H9 (cell line): ENCODE results near the gene KNSTRN. TPM values are rescaled to one million over a fixed set of nuclear protein-coding genes. Genes with fewer than 3 reads are reported as not detected.

Experiments used
- DNase-seq: peaks from one replicate; pipeline ENCODE4 v3.0.0-alpha.2; 2017
- H2AFZ ChIP-seq: one replicate; pipeline ENCODE4 v1.6.1; 2013; ENCODE audit warnings: mild to moderate bottlenecking, low read length, control low read depth, moderate library complexity
- H2AK5ac ChIP-seq: 2 replicates; pipeline ENCODE4 v1.6.1; 2013; ENCODE audit warnings: low read length, control low read depth, mixed read lengths; ENCODE audit not compliant: insufficient read length
- H2BK120ac ChIP-seq: one replicate; pipeline ENCODE4 v1.6.1; 2013; ENCODE audit warnings: low read depth, mild to moderate bottlenecking, low read length, control low read depth, inconsistent platforms; ENCODE audit not compliant: poor library complexity, severe bottlenecking
- H2BK12ac ChIP-seq: 2 replicates; pipeline ENCODE4 v1.6.1; 2013; ENCODE audit warnings: low read length, control low read depth, mixed read lengths, low read depth; ENCODE audit not compliant: insufficient read length
- H2BK15ac ChIP-seq: 2 replicates; pipeline ENCODE4 v1.6.1; 2013; ENCODE audit warnings: low read depth, low read length, control low read depth
- H2BK20ac ChIP-seq: one replicate; pipeline ENCODE4 v1.6.1; 2013; ENCODE audit warnings: low read depth, mild to moderate bottlenecking, low read length, control low read depth, inconsistent platforms; ENCODE audit not compliant: poor library complexity, severe bottlenecking
- H2BK5ac ChIP-seq: 2 replicates; pipeline ENCODE4 v1.6.1; 2013; ENCODE audit warnings: low read length, control low read depth, mixed read lengths; ENCODE audit not compliant: insufficient read length
- H3K14ac ChIP-seq: 2 replicates; pipeline ENCODE4 v1.6.1; 2013; ENCODE audit warnings: low read length, control low read depth; ENCODE audit not compliant: insufficient read depth
- H3K18ac ChIP-seq: 2 replicates; pipeline ENCODE4 v1.6.1; 2013; ENCODE audit warnings: low read depth, mild to moderate bottlenecking, mixed read lengths, low read length, control low read depth; ENCODE audit not compliant: insufficient read length
- H3K23ac ChIP-seq: 2 replicates; pipeline ENCODE4 v1.6.1; 2013; ENCODE audit warnings: low read length, control low read depth, mixed read lengths, low read depth; ENCODE audit not compliant: insufficient read length
- H3K23me2 ChIP-seq: 2 replicates; pipeline ENCODE4 v1.6.1; 2013; ENCODE audit warnings: low read depth, mild to moderate bottlenecking, mixed read lengths, low read length, control low read depth; ENCODE audit not compliant: insufficient read length, poor library complexity, severe bottlenecking
- H3K27ac ChIP-seq: 2 replicates; pipeline ENCODE4 v1.5.1; 2013; ENCODE audit warnings: low read length, control low read depth, mixed read lengths, low read depth; ENCODE audit not compliant: insufficient read length
- H3K27me3 ChIP-seq: 2 replicates; pipeline ENCODE4 v1.6.1; 2013; ENCODE audit warnings: low read length, control low read depth, inconsistent platforms; ENCODE audit not compliant: insufficient read depth
- H3K4ac ChIP-seq: 2 replicates; pipeline ENCODE4 v1.6.1; 2013; ENCODE audit warnings: low read depth, mild to moderate bottlenecking, control low read depth, inconsistent platforms, low read length, moderate library complexity
- H3K4me1 ChIP-seq: 2 replicates; pipeline ENCODE4 v1.6.1; 2013; ENCODE audit warnings: low read length, control low read depth, inconsistent platforms; ENCODE audit not compliant: insufficient read depth
- H3K4me2 ChIP-seq: 2 replicates; pipeline ENCODE4 v1.6.1; 2013; ENCODE audit warnings: low read length, control low read depth, mixed read lengths; ENCODE audit not compliant: insufficient read length, insufficient read depth
- H3K56ac ChIP-seq: 2 replicates; pipeline ENCODE4 v1.6.1; 2013; ENCODE audit warnings: low read depth, mild to moderate bottlenecking, mixed read lengths, low read length, control low read depth; ENCODE audit not compliant: insufficient read length
- H3K79me1 ChIP-seq: 2 replicates; pipeline ENCODE4 v1.6.1; 2013; ENCODE audit warnings: low read depth, mild to moderate bottlenecking, moderate library complexity, low read length, control low read depth, inconsistent platforms; ENCODE audit not compliant: insufficient read depth, poor library complexity, severe bottlenecking
- H3K79me2 ChIP-seq: 2 replicates; pipeline ENCODE4 v1.6.1; 2013; ENCODE audit warnings: low read length, control low read depth, inconsistent platforms; ENCODE audit not compliant: insufficient read depth
- H3K9ac ChIP-seq: 2 replicates; pipeline ENCODE4 v1.6.1; 2013; ENCODE audit warnings: low read length, control low read depth, mixed read lengths; ENCODE audit not compliant: insufficient read length; ENCODE audit errors: extremely low read depth
- H3K9me3 ChIP-seq: one replicate; pipeline ENCODE4 v1.6.1; 2013; ENCODE audit warnings: low read depth, low read length, inconsistent platforms; ENCODE audit not compliant: control insufficient read depth
- H3T11ph ChIP-seq: one replicate; pipeline ENCODE4 v1.6.1; 2013; ENCODE audit warnings: mild to moderate bottlenecking, low read length, control low read depth, inconsistent platforms
- H4K20me1 ChIP-seq: one replicate; pipeline ENCODE4 v1.6.1; 2013; ENCODE audit not compliant: control insufficient read depth, insufficient read length, insufficient read depth
- H4K5ac ChIP-seq: 2 replicates; pipeline ENCODE4 v1.6.1; 2013; ENCODE audit warnings: low read depth, mild to moderate bottlenecking, mixed read lengths, low read length, control low read depth; ENCODE audit not compliant: insufficient read length
- H4K8ac ChIP-seq: replicated peaks from 2 replicates; pipeline ENCODE4 v1.6.1; 2013; ENCODE audit warnings: low read length, control low read depth, mixed read lengths, low read depth; ENCODE audit not compliant: insufficient read length
- H4K91ac ChIP-seq: 2 replicates; pipeline ENCODE4 v1.6.1; 2013; ENCODE audit warnings: low read depth, mild to moderate bottlenecking, moderate library complexity, mixed read lengths, low read length, control low read depth; ENCODE audit not compliant: insufficient read length
- H3K27ac Mint-ChIP-seq, 3 experiments: 2 replicates in 2 of 3; 3 replicates in 1 of 3; pipeline ENCODE4 v1.8.0; 2020 to 2021; ENCODE audit warnings: mixed read lengths in 3 of 3, mild to moderate bottlenecking in 1 of 3, moderate library complexity in 1 of 3
- H3K27me3 Mint-ChIP-seq: 2 replicates; pipeline ENCODE4 v1.8.0; 2021; ENCODE audit warnings: low read depth, mild to moderate bottlenecking, moderate library complexity, mixed read lengths
- H3K36me3 Mint-ChIP-seq, 3 experiments: 2 replicates in 2 of 3; 3 replicates in 1 of 3; pipeline ENCODE4 v1.8.0; 2020 to 2021; ENCODE audit warnings: low read depth in 3 of 3, mixed read lengths in 3 of 3; ENCODE audit not compliant: insufficient read depth in 1 of 3
- H3K4me1 Mint-ChIP-seq, 2 experiments: 2 replicates each; pipeline ENCODE4 v1.8.0; 2020; ENCODE audit warnings: mixed read lengths in 2 of 2
- H3K4me3 Mint-ChIP-seq, 2 experiments: 2 replicates in 1 of 2; 3 replicates in 1 of 2; pipeline ENCODE4 v1.8.0; 2020 to 2021; ENCODE audit warnings: mild to moderate bottlenecking in 2 of 2, mixed read lengths in 2 of 2, moderate library complexity in 1 of 2
- H3K9me3 Mint-ChIP-seq, 2 experiments: 2 replicates in 1 of 2; 3 replicates in 1 of 2; pipeline ENCODE4 v1.8.0; 2020; ENCODE audit warnings: mild to moderate bottlenecking in 2 of 2, mixed read lengths in 2 of 2, moderate library complexity in 1 of 2
- WGBS: extraction: QIAGEN DNeasy Blood & Tissue Kit; methylation state at CpG from one replicate; pipeline ENCODE4 v1.1.7; 2013; ENCODE audit warnings: missing lambda C conversion rate, low lambda C conversion rate, mixed read lengths; ENCODE audit not compliant: insufficient read length; ENCODE audit errors: extremely low coverage; 5-methylcytosine and 5-hydroxymethylcytosine counted together
- total RNA-seq: library from RNA; stranded (reverse); gene quantifications from 2 replicates; pipeline ENCODE4 v1.2.1, GENCODE V29; 2021
- TF ChIP-seq, protein P1 (sequence below): fragments of 200-600 bp; sonication (generic); conservative IDR thresholded peaks from 3 replicates; pipeline ENCODE4 v1.8.0; 2021; ENCODE audit warnings: antibody characterized with exemption, mild to moderate bottlenecking

Gene KNSTRN
- total RNA-seq, 1 experiment from 2014 or later: 53.9 TPM

GRCh38 chr15:40443846-40444245 is 61.3 kb downstream of the KNSTRN start:
- H4K91ac ChIP-seq: no peak overlapping the region
- H3K4ac ChIP-seq: no peak overlapping the region
- no peaks in the 10 kb centered on the region for H3K27me3 ChIP-seq
- Mint-ChIP-seq H3K9me3 (no peaks in the 10 kb centered on the region), H3K36me3 (peaks cover 0 to 27% (median 3%) of the 10 kb centered on the region in 3 experiments; a peak in 5 of 7 replicates), H3K27ac (peak overlapping the region in 1 of 3 experiments; percentile 1; a peak in 1 of 7 replicates), H3K4me1 (peaks cover 52 to 54% of the 10 kb centered on the region in 2 experiments), H3K4me3 (peak overlapping the region; percentile 90 to 95), H3K27me3 (no peaks in the 10 kb centered on the region)
- H2AFZ ChIP-seq: no peak overlapping the region
- no peak for DNase-seq
- no peak overlapping the region for H4K8ac ChIP-seq
- no peak overlapping the region for H3K18ac ChIP-seq
- H2BK120ac ChIP-seq: no peak overlapping the region
- WGBS: no CpG with 5 or more reads among the region's 3 CpGs
- peaks cover 51% of the 10 kb centered on the region; the same call in 1 of the 2 replicates for H3K79me2 ChIP-seq
- peaks cover 20% of the 10 kb centered on the region for H3K4me1 ChIP-seq
- H3K79me1 ChIP-seq: peaks cover 8% of the 10 kb centered on the region
- no peak overlapping the region for H3K14ac ChIP-seq
- no peak overlapping the region for H3K9ac ChIP-seq
- no peak overlapping the region for H4K5ac ChIP-seq
- no peaks in the 10 kb centered on the region for H4K20me1 ChIP-seq
- no peak overlapping the region for H2BK15ac ChIP-seq
- TF ChIP-seq, protein P1, sequence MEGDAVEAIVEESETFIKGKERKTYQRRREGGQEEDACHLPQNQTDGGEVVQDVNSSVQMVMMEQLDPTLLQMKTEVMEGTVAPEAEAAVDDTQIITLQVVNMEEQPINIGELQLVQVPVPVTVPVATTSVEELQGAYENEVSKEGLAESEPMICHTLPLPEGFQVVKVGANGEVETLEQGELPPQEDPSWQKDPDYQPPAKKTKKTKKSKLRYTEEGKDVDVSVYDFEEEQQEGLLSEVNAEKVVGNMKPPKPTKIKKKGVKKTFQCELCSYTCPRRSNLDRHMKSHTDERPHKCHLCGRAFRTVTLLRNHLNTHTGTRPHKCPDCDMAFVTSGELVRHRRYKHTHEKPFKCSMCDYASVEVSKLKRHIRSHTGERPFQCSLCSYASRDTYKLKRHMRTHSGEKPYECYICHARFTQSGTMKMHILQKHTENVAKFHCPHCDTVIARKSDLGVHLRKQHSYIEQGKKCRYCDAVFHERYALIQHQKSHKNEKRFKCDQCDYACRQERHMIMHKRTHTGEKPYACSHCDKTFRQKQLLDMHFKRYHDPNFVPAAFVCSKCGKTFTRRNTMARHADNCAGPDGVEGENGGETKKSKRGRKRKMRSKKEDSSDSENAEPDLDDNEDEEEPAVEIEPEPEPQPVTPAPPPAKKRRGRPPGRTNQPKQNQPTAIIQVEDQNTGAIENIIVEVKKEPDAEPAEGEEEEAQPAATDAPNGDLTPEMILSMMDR: no peak
- no peak overlapping the region for H2BK20ac ChIP-seq
- peaks cover 15% of the 10 kb centered on the region for H3K23me2 ChIP-seq
- no peak overlapping the region for H2BK5ac ChIP-seq
- peak overlapping the region; percentile 1 for H3K4me2 ChIP-seq
- no peak overlapping the region for H3K27ac ChIP-seq
- H3T11ph ChIP-seq: no peak overlapping the region
- H3K9me3 ChIP-seq: no peaks in the 10 kb centered on the region
- H2BK12ac ChIP-seq: no peak overlapping the region
- no peak overlapping the region for H2AK5ac ChIP-seq
- no peak overlapping the region for H3K23ac ChIP-seq
- no peak overlapping the region for H3K56ac ChIP-seq

Other genes starting within 250 kb of the KNSTRN start
- 83.2 and 86.5 TPM in 2 replicates for gene BUB1B, start 221.7 kb upstream of the KNSTRN start, total RNA-seq
- 7.0 and 7.4 TPM in 2 replicates for gene PAK6, start 143.7 kb upstream of the KNSTRN start, total RNA-seq
- 0.26 and 0.46 TPM in 2 replicates for gene ANKRD63, start 99.7 kb upstream of the KNSTRN start, total RNA-seq
- 5.7 and 7.4 TPM in 2 replicates for gene PLCB2, start 74.8 kb upstream of the KNSTRN start, total RNA-seq
- 23.1 and 25.4 TPM in 2 replicates for gene INAFM2, start 59.0 kb upstream of the KNSTRN start, total RNA-seq
- 0.48 and 0.50 TPM in 2 replicates for gene CCDC9B, start 41.8 kb upstream of the KNSTRN start, total RNA-seq
- gene PHGR1, start 31.7 kb upstream of the KNSTRN start, total RNA-seq: not detected in 2 replicates
- gene DISP2, start 24.5 kb upstream of the KNSTRN start, total RNA-seq: 0.59 and 1.3 TPM in 2 replicates
- gene IVD, start 23.1 kb downstream of the KNSTRN start, total RNA-seq: 86.7 and 93.1 TPM in 2 replicates
- 52.9 and 54.1 TPM in 2 replicates for gene BAHD1, start 58.2 kb downstream of the KNSTRN start, total RNA-seq
- gene CHST14, start 88.3 kb downstream of the KNSTRN start, total RNA-seq: 24.4 and 25.7 TPM in 2 replicates
- gene CCDC32, start 182.3 kb downstream of the KNSTRN start, total RNA-seq: 8.9 and 11.1 TPM in 2 replicates
- 25.7 and 26.6 TPM in 2 replicates for gene RPUSD2, start 186.6 kb downstream of the KNSTRN start, total RNA-seq
- 16.8 and 19.7 TPM in 2 replicates for gene KNL1, start 211.5 kb downstream of the KNSTRN start, total RNA-seq